Chondrocyte (in vitro differentiated cells): ENCODE measurements around the gene CBLB. TPM values are rescaled to one million over a fixed set of nuclear protein-coding genes. Genes with fewer than 3 reads are reported as not detected.

ENCODE experiments used
- DNase-seq: peaks from one replicate; pipeline ENCODE4 v3.0.0; 2021; ENCODE audit warnings: mixed read lengths, low spot score
- H3K27ac Mint-ChIP-seq: one replicate; pipeline ENCODE4 v1.8.0; 2021; ENCODE audit warnings: mild to moderate bottlenecking, moderate library complexity, mixed read lengths; ENCODE audit not compliant: unreplicated experiment
- H3K27me3 Mint-ChIP-seq: 2 replicates; pipeline ENCODE4 v1.8.0; 2021; ENCODE audit warnings: low read depth, mixed read lengths
- H3K36me3 Mint-ChIP-seq: 2 replicates; pipeline ENCODE4 v1.8.0; 2021; ENCODE audit warnings: low read depth, mixed read lengths
- H3K4me1 Mint-ChIP-seq: 2 replicates; pipeline ENCODE4 v1.8.0; 2021; ENCODE audit warnings: low read depth, mild to moderate bottlenecking, mixed read lengths
- H3K4me3 Mint-ChIP-seq: one replicate; pipeline ENCODE4 v1.8.0; 2021; ENCODE audit warnings: mild to moderate bottlenecking, moderate library complexity, mixed read lengths; ENCODE audit not compliant: unreplicated experiment
- H3K9me3 Mint-ChIP-seq: 2 replicates; pipeline ENCODE4 v1.8.0; 2021; ENCODE audit warnings: low read depth, mixed read lengths
- total RNA-seq: library from RNA; stranded (reverse); gene quantifications from 3 replicates; pipeline ENCODE4 v1.2.1, GENCODE V29; 2021
- TF ChIP-seq, protein P1 (sequence below): fragments of 200-600 bp; sonication (generic); IDR thresholded peaks from 2 replicates; pipeline ENCODE4 v1.5.0; 2021; ENCODE audit warnings: antibody characterized with exemption, mild to moderate bottlenecking, moderate library complexity

CBLB gene
- total RNA-seq, 1 donor from 2014 or later = 25.0 TPM

DNA sequence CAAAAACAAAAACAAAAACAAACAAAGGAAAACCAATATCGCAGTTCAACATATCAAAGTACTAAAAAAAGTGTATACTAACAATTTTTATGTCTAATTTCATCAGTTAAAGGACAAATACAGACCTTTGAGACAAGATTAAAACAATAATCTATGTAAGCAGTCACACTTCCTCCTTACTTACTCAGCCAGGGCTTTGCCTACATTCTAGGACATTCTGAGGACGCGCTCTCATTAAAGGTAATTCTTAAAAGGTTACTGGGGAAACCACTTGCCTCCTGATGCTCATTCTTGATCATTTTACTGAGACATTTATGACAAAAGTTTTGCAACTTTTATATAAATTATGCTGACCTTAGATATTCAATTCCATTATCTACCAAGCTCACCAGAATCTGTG is 93.4 kb downstream of the CBLB start:
- H3K4me3 Mint-ChIP-seq = no peak overlapping the region
- no peaks in the 10 kb centered on the region for H3K9me3 Mint-ChIP-seq
- DNase-seq = no peak
- H3K36me3 Mint-ChIP-seq = peaks cover 2% of the 10 kb centered on the region
- no peaks in the 10 kb centered on the region for H3K27me3 Mint-ChIP-seq
- no peaks in the 10 kb centered on the region for H3K4me1 Mint-ChIP-seq
- TF ChIP-seq, protein P1, sequence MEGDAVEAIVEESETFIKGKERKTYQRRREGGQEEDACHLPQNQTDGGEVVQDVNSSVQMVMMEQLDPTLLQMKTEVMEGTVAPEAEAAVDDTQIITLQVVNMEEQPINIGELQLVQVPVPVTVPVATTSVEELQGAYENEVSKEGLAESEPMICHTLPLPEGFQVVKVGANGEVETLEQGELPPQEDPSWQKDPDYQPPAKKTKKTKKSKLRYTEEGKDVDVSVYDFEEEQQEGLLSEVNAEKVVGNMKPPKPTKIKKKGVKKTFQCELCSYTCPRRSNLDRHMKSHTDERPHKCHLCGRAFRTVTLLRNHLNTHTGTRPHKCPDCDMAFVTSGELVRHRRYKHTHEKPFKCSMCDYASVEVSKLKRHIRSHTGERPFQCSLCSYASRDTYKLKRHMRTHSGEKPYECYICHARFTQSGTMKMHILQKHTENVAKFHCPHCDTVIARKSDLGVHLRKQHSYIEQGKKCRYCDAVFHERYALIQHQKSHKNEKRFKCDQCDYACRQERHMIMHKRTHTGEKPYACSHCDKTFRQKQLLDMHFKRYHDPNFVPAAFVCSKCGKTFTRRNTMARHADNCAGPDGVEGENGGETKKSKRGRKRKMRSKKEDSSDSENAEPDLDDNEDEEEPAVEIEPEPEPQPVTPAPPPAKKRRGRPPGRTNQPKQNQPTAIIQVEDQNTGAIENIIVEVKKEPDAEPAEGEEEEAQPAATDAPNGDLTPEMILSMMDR = no peak
- H3K27ac Mint-ChIP-seq = no peak overlapping the region

DNA sequence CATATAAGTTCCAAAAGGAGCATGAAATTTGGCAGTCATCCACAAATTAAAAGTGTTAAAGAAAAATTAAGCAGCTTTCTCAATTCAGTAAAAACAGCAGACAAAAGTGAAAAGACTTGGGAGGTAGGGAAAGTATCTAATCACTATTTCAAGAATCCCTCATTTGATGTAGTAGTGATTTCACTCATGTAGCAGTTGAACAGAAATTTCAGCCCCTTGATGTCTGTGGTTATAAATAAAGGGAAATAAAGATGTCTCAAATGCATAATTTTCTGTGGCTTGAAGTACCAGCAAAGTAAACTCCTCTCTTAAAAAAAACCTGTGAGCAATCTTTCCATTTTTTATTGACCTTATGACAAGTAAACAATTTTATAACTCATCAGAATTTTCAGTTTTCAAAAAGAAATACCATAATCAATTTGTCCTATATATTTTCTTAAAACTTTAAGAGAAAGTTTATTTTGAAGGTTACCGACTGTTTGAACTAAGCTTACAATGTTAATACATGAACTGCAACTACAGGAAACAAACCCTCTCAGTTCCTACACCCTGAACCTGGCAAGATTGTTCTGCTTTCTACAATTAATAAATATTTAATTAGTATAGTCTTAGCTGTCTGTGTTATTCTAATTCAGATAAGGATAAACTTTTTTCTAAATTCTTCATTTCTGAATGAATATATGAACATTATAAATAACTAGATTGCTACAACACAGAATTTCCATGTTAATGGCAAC is 94.2 kb downstream of the CBLB start:
- Mint-ChIP-seq H3K27ac (no peak overlapping the region), H3K27me3 (no peaks in the 10 kb centered on the region), H3K4me1 (no peaks in the 10 kb centered on the region), H3K36me3 (peaks cover 2% of the 10 kb centered on the region), H3K9me3 (no peaks in the 10 kb centered on the region), H3K4me3 (no peak overlapping the region)
- DNase-seq = no peak
- TF ChIP-seq, protein P1 = no peak

DNA sequence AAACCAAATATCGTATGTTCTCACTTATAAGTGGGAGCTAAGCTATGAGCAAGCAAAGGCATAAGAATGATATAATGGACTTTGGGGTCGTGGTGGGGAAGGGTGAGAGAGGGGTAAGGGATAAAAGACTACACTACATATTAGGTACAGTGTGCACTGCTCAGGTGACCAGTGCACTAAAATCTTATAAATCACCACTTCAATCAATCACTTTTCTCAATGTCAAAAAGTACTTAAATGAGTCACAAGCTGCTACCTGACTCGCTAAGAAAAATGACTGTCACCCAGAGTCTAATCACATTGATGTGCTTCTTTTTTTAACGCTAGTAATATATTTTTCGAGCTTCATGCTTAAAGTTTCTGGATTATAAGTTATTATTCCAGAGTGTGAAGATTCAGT is 95.5 kb downstream of the CBLB start:
- no peaks in the 10 kb centered on the region for H3K4me1 Mint-ChIP-seq
- DNase-seq = no peak
- TF ChIP-seq, protein P1 = no peak
- peaks cover 3% of the 10 kb centered on the region for H3K9me3 Mint-ChIP-seq
- H3K27me3 Mint-ChIP-seq = no peaks in the 10 kb centered on the region
- H3K27ac Mint-ChIP-seq = no peak overlapping the region
- no peak overlapping the region for H3K4me3 Mint-ChIP-seq
- peaks cover 4% of the 10 kb centered on the region for H3K36me3 Mint-ChIP-seq

DNA sequence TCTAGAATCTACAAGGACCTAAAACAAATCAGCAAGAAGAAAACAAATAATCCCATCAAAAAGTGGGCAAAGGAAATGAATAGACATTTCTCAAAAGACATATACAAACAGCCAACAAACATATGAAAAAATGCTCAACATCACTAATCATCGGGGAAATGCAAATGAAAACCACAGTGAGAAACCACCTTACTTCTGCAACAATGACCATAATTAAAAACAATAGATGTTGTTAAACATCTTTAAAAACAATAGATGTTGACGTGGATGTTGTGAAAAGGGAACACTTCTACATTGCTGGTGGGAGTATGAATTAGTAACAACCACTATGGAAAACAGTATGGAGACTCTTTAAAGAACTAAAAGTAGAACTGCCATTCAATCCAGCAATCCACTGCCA is 96.2 kb downstream of the CBLB start:
- H3K4me1 Mint-ChIP-seq = no peaks in the 10 kb centered on the region
- H3K36me3 Mint-ChIP-seq = peaks cover 4% of the 10 kb centered on the region
- H3K4me3 Mint-ChIP-seq = no peak overlapping the region
- no peak overlapping the region for H3K27ac Mint-ChIP-seq
- H3K27me3 Mint-ChIP-seq = no peaks in the 10 kb centered on the region
- DNase-seq = no peak
- TF ChIP-seq, protein P1 = no peak
- H3K9me3 Mint-ChIP-seq = peaks cover 3% of the 10 kb centered on the region

DNA sequence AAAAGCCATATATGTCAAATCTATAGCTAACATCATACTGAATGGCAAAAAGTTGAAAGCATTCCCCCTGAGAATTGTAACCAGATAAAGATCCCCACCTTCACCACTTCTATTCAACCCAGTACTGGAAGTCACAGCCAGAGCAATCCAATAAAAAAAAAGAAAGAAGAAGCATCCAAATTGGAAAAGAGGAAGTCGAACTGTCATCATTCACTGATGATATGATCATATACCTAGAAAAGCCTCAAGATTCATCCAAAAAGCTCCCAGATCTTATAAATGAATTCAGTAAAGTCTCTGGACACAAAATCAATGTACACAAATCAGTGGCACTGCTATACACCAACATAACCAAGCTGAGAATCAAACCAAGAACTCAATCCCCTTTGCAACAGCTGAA is 97.4 kb downstream of the CBLB start:
- Mint-ChIP-seq H3K27ac (no peak overlapping the region), H3K36me3 (peaks cover 4% of the 10 kb centered on the region), H3K27me3 (no peaks in the 10 kb centered on the region)

More for the DNA sequence above, 97.4 kb downstream of the CBLB start:
- DNase-seq = no peak
- Mint-ChIP-seq H3K4me1 (no peaks in the 10 kb centered on the region), H3K4me3 (no peak overlapping the region), H3K9me3 (peaks cover 3% of the 10 kb centered on the region)
- TF ChIP-seq, protein P1 = no peak
